SK-N-MC (cell line): Measurements from ENCODE around the gene CMTM7.

Experiments
- EZH2 ChIP-seq: fragments of 200-600 bp; sonication (generic); IDR thresholded peaks from one replicate; pipeline ENCODE4 v1.6.1; 2017; ENCODE audit warnings: antibody characterized with exemption
- POLR2AphosphoS5 ChIP-seq: IDR thresholded peaks from 2 replicates; pipeline ENCODE4 v1.6.1; 2012; ENCODE audit warnings: mild to moderate bottlenecking, low read depth, low read length, borderline replicate concordance

GRCh38 chr3:32457971-32458471, 66.4 kb downstream of the CMTM7 start:
- TF ChIP-seq EZH2 (no peak), POLR2AphosphoS5 (no peak)
